WTC11 (cell line): ENCODE results near the gene LIN28B. TPM values are rescaled to one million over a fixed set of nuclear protein-coding genes. Genes with fewer than 3 reads are reported as not detected.
A peak's percentile ranks its signal among the peaks of the same experiment; 100 is the strongest.

Experiments used
- ATAC-seq: fragments of 200-7000 bp; cut with Tn5 transposase; 2 replicates; pipeline ENCODE4 v1.10.0; 2021; ENCODE audit warnings: mild to moderate bottlenecking, moderate library complexity
- CTCF ChIA-PET: fragments of 300-600 bp; sonication (Branson Sonifier 250); formaldehyde crosslinking; loops from one replicate; lab custom pipeline; 2021; ENCODE audit warnings: antibody characterized with exemption; lab: Charles Lee
- POLR2A ChIA-PET: fragments of 350-600 bp; sonication (Branson Sonifier 250); formaldehyde crosslinking; loops from one replicate; lab custom pipeline; 2021; ENCODE audit warnings: antibody characterized with exemption; lab: Charles Lee
- DNase-seq: peaks from one replicate; pipeline ENCODE4 v3.0.0; 2021; ENCODE audit warnings: low spot score
- H3K27ac Mint-ChIP-seq: 2 replicates; pipeline ENCODE4 v1.8.0; 2021; ENCODE audit warnings: mixed read lengths
- H3K27me3 Mint-ChIP-seq: 2 replicates; pipeline ENCODE4 v1.8.0; 2021; ENCODE audit warnings: low read depth, mild to moderate bottlenecking, moderate library complexity, mixed read lengths
- H3K36me3 Mint-ChIP-seq: 2 replicates; pipeline ENCODE4 v1.8.0; 2021; ENCODE audit warnings: mixed read lengths
- H3K4me1 Mint-ChIP-seq: 2 replicates; pipeline ENCODE4 v1.8.0; 2022; ENCODE audit warnings: mixed read lengths
- H3K4me3 Mint-ChIP-seq: 2 replicates; pipeline ENCODE4 v1.8.0; 2021; ENCODE audit warnings: mild to moderate bottlenecking, moderate library complexity, mixed read lengths
- H3K9me3 Mint-ChIP-seq: 2 replicates; pipeline ENCODE4 v1.8.0; 2021; ENCODE audit warnings: mixed read lengths
- FOXJ3 ChIP-seq: sonication (generic); formaldehyde crosslinking; IDR thresholded peaks from 2 replicates; pipeline ENCODE4 v1.9.0; 2021; ENCODE audit warnings: missing genetic modification reagents, mild to moderate bottlenecking, borderline replicate concordance
- KAT7 ChIP-seq: sonication (generic); formaldehyde crosslinking; IDR thresholded peaks from 2 replicates; pipeline ENCODE4 v1.8.1; 2023; ENCODE audit warnings: missing genetic modification reagents, mild to moderate bottlenecking, borderline replicate concordance
- NFATC4 ChIP-seq: fragments of 250-450 bp; sonication (Bioruptor Pico); IDR thresholded peaks from 2 replicates; pipeline ENCODE4 v1.9.0; 2021; ENCODE audit warnings: mild to moderate bottlenecking
- NR3C1 ChIP-seq: sonication (generic); formaldehyde crosslinking; conservative IDR thresholded peaks from 2 replicates; pipeline ENCODE4 v1.8.1; 2023; ENCODE audit warnings: low read depth, mild to moderate bottlenecking, missing genetic modification reagents
- OVOL2 ChIP-seq: fragments of 250-450 bp; sonication (Bioruptor Pico); IDR thresholded peaks from 2 replicates; pipeline ENCODE4 v1.9.0; 2021; ENCODE audit warnings: mild to moderate bottlenecking, borderline replicate concordance
- RELA ChIP-seq: sonication (generic); formaldehyde crosslinking; IDR thresholded peaks from 2 replicates; pipeline ENCODE4 v1.8.1; 2022; ENCODE audit warnings: missing genetic modification reagents, mild to moderate bottlenecking, borderline replicate concordance
- RORB ChIP-seq: fragments of 250-450 bp; sonication (Bioruptor Pico); IDR thresholded peaks from 2 replicates; pipeline ENCODE4 v1.9.0; 2021; ENCODE audit warnings: mild to moderate bottlenecking
- SMAD3 ChIP-seq: sonication (generic); formaldehyde crosslinking; IDR thresholded peaks from 2 replicates; pipeline ENCODE4 v1.8.0; 2022; ENCODE audit warnings: missing genetic modification reagents, mild to moderate bottlenecking, borderline replicate concordance
- SMAD4 ChIP-seq: sonication (generic); formaldehyde crosslinking; IDR thresholded peaks from 2 replicates; pipeline ENCODE4 v1.8.0; 2022; ENCODE audit warnings: mild to moderate bottlenecking, missing genetic modification reagents
- STAT6 ChIP-seq: sonication (generic); formaldehyde crosslinking; conservative IDR thresholded peaks from 2 replicates; pipeline ENCODE4 v1.8.1; 2023; ENCODE audit warnings: mild to moderate bottlenecking, low read depth, missing genetic modification reagents, moderate library complexity
- TEAD1 ChIP-seq: sonication (generic); formaldehyde crosslinking; IDR thresholded peaks from 2 replicates; pipeline ENCODE4 v1.8.0; 2022; ENCODE audit warnings: mild to moderate bottlenecking, missing genetic modification reagents
- ZNF219 ChIP-seq: sonication (generic); formaldehyde crosslinking; IDR thresholded peaks from 2 replicates; pipeline ENCODE4 v1.8.0; 2023; ENCODE audit warnings: missing genetic modification reagents, mild to moderate bottlenecking, borderline replicate concordance
- ZNF416 ChIP-seq: fragments of 250-450 bp; sonication (Bioruptor Pico); IDR thresholded peaks from 2 replicates; pipeline ENCODE4 v1.9.0; 2021; ENCODE audit warnings: mild to moderate bottlenecking, inconsistent platforms
- ZNF423 ChIP-seq: fragments of 250-450 bp; sonication (Bioruptor Pico); IDR thresholded peaks from 2 replicates; pipeline ENCODE4 v2.1.2; 2022; ENCODE audit warnings: mild to moderate bottlenecking, moderate library complexity
- total RNA-seq: library from RNA; stranded (reverse); gene quantifications from 3 replicates; pipeline ENCODE4 v1.2.3, GENCODE V29; 2021
- TF ChIP-seq, protein P1 (sequence below): sonication (generic); formaldehyde crosslinking; IDR thresholded peaks from 2 replicates; pipeline ENCODE4 v1.8.1; 2022; ENCODE audit warnings: missing genetic modification reagents, borderline replicate concordance
- TF ChIP-seq, protein P2 (sequence below): fragments of 200-600 bp; IDR thresholded peaks from 2 replicates; pipeline ENCODE4 v1.8.0; 2022; ENCODE audit warnings: antibody characterized with exemption
- TF ChIP-seq, protein P3 (sequence below): sonication (generic); formaldehyde crosslinking; IDR thresholded peaks from 2 replicates; pipeline ENCODE4 v1.8.1; 2022; ENCODE audit warnings: low read depth, mild to moderate bottlenecking, moderate library complexity, missing genetic modification reagents, borderline replicate concordance
- TF ChIP-seq, protein P4 (sequence below): sonication (generic); formaldehyde crosslinking; IDR thresholded peaks from 2 replicates; pipeline ENCODE4 v1.8.0; 2022; ENCODE audit warnings: mild to moderate bottlenecking, missing genetic modification reagents
- TF ChIP-seq, protein P5 (sequence below): sonication (generic); formaldehyde crosslinking; IDR thresholded peaks from 2 replicates; pipeline ENCODE4 v1.8.1; 2022; ENCODE audit warnings: low read depth, missing genetic modification reagents, borderline replicate concordance
- TF ChIP-seq, protein P6 (sequence below): sonication (generic); formaldehyde crosslinking; IDR thresholded peaks from 2 replicates; pipeline ENCODE4 v1.8.1; 2023; ENCODE audit warnings: mild to moderate bottlenecking, missing genetic modification reagents, moderate library complexity

The LIN28B gene
- total RNA-seq, 1 experiment from 2014 or later: 73.4 TPM

- TF ChIP-seq, protein P1, sequence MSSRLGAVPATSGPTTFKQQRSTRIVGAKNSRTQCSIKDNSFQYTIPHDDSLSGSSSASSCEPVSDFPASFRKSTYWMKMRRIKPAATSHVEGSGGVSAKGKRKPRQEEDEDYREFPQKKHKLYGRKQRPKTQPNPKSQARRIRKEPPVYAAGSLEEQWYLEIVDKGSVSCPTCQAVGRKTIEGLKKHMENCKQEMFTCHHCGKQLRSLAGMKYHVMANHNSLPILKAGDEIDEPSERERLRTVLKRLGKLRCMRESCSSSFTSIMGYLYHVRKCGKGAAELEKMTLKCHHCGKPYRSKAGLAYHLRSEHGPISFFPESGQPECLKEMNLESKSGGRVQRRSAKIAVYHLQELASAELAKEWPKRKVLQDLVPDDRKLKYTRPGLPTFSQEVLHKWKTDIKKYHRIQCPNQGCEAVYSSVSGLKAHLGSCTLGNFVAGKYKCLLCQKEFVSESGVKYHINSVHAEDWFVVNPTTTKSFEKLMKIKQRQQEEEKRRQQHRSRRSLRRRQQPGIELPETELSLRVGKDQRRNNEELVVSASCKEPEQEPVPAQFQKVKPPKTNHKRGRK: no peak
- TF ChIP-seq STAT6 (CRISPR knock-in tag): no peak
- TF ChIP-seq NFATC4 (CRISPR knock-in tag): no peak
- no peak for TF ChIP-seq NR3C1 (CRISPR knock-in tag)
- no peak for TF ChIP-seq KAT7 (CRISPR knock-in tag)
These were observed 159.2 kb downstream of the LIN28B start (continued) for GRCh38 chr6:105116150-105116549.

- H3K4me3 Mint-ChIP-seq: no peak overlapping the region
- no peak for TF ChIP-seq SMAD3 (CRISPR knock-in tag)
- no peak for TF ChIP-seq FOXJ3
- TF ChIP-seq, protein P2, sequence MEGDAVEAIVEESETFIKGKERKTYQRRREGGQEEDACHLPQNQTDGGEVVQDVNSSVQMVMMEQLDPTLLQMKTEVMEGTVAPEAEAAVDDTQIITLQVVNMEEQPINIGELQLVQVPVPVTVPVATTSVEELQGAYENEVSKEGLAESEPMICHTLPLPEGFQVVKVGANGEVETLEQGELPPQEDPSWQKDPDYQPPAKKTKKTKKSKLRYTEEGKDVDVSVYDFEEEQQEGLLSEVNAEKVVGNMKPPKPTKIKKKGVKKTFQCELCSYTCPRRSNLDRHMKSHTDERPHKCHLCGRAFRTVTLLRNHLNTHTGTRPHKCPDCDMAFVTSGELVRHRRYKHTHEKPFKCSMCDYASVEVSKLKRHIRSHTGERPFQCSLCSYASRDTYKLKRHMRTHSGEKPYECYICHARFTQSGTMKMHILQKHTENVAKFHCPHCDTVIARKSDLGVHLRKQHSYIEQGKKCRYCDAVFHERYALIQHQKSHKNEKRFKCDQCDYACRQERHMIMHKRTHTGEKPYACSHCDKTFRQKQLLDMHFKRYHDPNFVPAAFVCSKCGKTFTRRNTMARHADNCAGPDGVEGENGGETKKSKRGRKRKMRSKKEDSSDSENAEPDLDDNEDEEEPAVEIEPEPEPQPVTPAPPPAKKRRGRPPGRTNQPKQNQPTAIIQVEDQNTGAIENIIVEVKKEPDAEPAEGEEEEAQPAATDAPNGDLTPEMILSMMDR: no peak
- TF ChIP-seq, protein P3, sequence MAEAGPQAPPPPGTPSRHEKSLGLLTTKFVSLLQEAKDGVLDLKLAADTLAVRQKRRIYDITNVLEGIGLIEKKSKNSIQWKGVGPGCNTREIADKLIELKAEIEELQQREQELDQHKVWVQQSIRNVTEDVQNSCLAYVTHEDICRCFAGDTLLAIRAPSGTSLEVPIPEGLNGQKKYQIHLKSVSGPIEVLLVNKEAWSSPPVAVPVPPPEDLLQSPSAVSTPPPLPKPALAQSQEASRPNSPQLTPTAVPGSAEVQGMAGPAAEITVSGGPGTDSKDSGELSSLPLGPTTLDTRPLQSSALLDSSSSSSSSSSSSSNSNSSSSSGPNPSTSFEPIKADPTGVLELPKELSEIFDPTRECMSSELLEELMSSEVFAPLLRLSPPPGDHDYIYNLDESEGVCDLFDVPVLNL (CRISPR knock-in tag): no peak
- TF ChIP-seq, all 79 proteins: peak for 0
- H3K36me3 Mint-ChIP-seq: peaks cover 8% of the 10 kb centered on the region; the same call in 1 of the 2 replicates
- H3K27me3 Mint-ChIP-seq: no peaks in the 10 kb centered on the region
- H3K9me3 Mint-ChIP-seq: no peaks in the 10 kb centered on the region
- CTCF ChIA-PET: interaction anchor here (0.6 kb wide), 1 partner anchor 282 kb away, joined by 3 read pairs; the partner anchor contains the start of gene PREP
- ATAC-seq: no peak
- POLR2A ChIA-PET: interaction anchor here (0.6 kb wide), 1 partner anchor 287 kb away, joined by 4 read pairs; no protein-coding TSS in a partner anchor
- no peak overlapping the region for H3K27ac Mint-ChIP-seq
- DNase-seq: no peak
- H3K4me1 Mint-ChIP-seq: peaks cover 25% of the 10 kb centered on the region
These were observed 163.7 kb downstream of the LIN28B start for GRCh38 chr6:105120570-105120969.

GRCh38 chr6:105121981-105122380 is 165.1 kb downstream of the LIN28B start:
- Mint-ChIP-seq H3K36me3 (peaks cover 8% of the 10 kb centered on the region; the same call in 1 of the 2 replicates), H3K27ac (peak overlapping the region; percentile 11; the same call in 1 of the 2 replicates), H3K4me3 (no peak overlapping the region), H3K4me1 (peaks cover 20% of the 10 kb centered on the region), H3K27me3 (no peaks in the 10 kb centered on the region), H3K9me3 (no peaks in the 10 kb centered on the region)
- POLR2A ChIA-PET: no interaction called here
- CTCF ChIA-PET: no interaction called here
- ATAC-seq (no peak), DNase-seq (no peak)
- TF ChIP-seq ZNF219 (CRISPR knock-in tag) (no peak), STAT6 (CRISPR knock-in tag) (no peak), RORB (CRISPR knock-in tag) (no peak), TEAD1 (CRISPR knock-in tag) (no peak), RELA (CRISPR knock-in tag) (no peak), ZNF416 (CRISPR knock-in tag) (no peak), SMAD4 (CRISPR knock-in tag) (no peak), ZNF423 (CRISPR knock-in tag) (no peak), OVOL2 (CRISPR knock-in tag) (no peak)
- TF ChIP-seq, protein P4, sequence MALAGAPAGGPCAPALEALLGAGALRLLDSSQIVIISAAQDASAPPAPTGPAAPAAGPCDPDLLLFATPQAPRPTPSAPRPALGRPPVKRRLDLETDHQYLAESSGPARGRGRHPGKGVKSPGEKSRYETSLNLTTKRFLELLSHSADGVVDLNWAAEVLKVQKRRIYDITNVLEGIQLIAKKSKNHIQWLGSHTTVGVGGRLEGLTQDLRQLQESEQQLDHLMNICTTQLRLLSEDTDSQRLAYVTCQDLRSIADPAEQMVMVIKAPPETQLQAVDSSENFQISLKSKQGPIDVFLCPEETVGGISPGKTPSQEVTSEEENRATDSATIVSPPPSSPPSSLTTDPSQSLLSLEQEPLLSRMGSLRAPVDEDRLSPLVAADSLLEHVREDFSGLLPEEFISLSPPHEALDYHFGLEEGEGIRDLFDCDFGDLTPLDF (CRISPR knock-in tag): no peak
- TF ChIP-seq, protein P5, sequence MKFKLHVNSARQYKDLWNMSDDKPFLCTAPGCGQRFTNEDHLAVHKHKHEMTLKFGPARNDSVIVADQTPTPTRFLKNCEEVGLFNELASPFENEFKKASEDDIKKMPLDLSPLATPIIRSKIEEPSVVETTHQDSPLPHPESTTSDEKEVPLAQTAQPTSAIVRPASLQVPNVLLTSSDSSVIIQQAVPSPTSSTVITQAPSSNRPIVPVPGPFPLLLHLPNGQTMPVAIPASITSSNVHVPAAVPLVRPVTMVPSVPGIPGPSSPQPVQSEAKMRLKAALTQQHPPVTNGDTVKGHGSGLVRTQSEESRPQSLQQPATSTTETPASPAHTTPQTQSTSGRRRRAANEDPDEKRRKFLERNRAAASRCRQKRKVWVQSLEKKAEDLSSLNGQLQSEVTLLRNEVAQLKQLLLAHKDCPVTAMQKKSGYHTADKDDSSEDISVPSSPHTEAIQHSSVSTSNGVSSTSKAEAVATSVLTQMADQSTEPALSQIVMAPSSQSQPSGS (CRISPR knock-in tag): no peak
- TF ChIP-seq, protein P6, sequence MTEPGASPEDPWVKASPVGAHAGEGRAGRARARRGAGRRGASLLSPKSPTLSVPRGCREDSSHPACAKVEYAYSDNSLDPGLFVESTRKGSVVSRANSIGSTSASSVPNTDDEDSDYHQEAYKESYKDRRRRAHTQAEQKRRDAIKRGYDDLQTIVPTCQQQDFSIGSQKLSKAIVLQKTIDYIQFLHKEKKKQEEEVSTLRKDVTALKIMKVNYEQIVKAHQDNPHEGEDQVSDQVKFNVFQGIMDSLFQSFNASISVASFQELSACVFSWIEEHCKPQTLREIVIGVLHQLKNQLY (CRISPR knock-in tag): no peak
